ENCODE data around the gene ACSM2B.

The ACSM2B gene

DNA sequence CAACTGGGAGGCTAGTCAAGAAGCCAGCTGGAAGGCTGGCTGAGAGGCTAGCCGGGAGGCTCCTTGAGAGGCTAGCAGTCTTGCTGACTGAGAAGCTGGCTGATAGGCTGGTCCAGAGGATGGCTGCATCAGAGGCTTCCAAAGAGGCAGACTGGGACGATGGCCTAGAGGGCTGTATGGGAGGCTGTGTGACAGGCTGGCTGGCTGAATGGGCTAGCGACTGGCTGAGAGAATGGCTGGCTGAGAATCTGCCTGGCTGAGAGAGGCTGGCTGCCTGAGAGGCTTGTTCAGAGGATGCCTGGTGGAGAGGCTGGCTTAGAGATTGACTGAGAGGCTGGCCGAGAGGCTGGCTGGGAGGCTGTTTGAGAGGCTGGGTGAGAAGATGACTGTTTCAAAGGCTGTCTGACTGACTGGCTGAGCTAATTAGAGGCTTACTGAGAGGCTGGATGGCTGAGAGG is 34.8 kb upstream of the ACSM2B start:
- TF ChIP-seq CTCF (IDR thresholded peaks at IDR 0.05), result no peak

DNA sequence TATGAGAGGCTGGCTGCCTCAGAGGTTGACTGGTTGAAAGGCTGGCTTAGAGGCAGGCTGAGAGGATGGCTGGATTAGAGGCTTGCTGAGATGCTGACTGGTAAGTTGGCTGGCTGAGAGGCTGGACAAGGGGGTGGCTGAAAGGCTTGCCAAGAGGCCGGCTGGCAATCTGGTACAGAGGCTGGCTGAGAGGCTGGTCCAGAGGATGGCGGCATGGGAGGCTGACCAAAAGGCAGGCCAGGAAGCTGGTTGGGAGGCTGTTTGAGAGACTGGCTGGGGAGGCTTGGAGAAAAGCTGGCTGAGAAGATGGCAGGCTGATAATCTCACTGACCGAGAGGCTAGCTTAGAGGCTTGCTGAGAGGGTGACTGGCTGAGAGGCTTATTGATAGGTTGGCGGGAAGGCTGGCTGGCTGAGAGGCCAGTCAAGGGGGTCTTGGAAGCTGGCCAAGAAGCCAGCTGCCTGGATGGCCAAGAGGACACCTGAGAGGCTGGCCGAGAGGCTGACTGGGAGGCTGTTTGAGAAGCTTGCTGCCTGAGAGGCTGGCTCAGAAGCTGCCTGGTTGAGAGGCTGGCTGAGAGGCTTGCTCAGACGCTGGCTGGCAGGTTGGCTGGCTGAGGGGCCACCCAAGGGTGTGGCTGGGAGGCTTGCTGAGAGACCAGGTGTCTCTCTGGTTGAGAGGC is 34.2 kb upstream of the ACSM2B start:
- no peak for TF ChIP-seq CTCF (IDR thresholded peaks at IDR 0.05)

- TF ChIP-seq CTCF (IDR thresholded peaks at IDR 0.05), result peak; percentile 42; the same call in 1 of the 2 replicates
These were observed 26.0 kb upstream of the ACSM2B start for GRCh38 chr16:20602205-20602604.

- TF ChIP-seq CTCF (IDR thresholded peaks at IDR 0.05), result no peak
These were observed 22.8 kb upstream of the ACSM2B start for GRCh38 chr16:20598832-20599469.

DNA sequence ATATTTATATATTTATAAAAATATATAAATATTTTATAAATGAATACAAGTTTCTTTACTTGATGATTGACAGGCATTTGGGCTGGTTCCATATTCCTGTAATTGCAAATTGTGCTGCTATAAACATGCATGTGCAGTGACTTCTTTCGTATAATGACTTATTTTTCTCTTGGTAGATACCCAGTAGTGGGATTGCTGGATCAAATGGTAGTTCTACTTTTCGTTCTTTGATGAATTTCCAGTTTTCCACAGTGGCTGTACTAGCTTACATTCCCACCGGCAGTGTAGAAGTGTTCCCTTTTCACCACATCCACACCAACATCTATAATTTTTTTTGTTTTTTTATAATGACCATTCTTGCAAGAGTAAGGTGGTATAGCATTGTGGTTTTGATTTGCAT is 7.8 kb downstream of the ACSM2B start:
- no peak for TF ChIP-seq CTCF (IDR thresholded peaks at IDR 0.05)

GRCh38 chr16:20566864-20567263 is 9.3 kb downstream of the ACSM2B start:
- TF ChIP-seq CTCF (IDR thresholded peaks at IDR 0.05), result no peak

GRCh38 chr16:20538687-20539086 is 37.5 kb downstream of the ACSM2B start:
- TF ChIP-seq CTCF (IDR thresholded peaks at IDR 0.05), result no peak
